ENCODE data around the gene CCR2.
A peak's percentile ranks its signal among the peaks of the same experiment; 100 is the strongest.

The CCR2 gene

DNA sequence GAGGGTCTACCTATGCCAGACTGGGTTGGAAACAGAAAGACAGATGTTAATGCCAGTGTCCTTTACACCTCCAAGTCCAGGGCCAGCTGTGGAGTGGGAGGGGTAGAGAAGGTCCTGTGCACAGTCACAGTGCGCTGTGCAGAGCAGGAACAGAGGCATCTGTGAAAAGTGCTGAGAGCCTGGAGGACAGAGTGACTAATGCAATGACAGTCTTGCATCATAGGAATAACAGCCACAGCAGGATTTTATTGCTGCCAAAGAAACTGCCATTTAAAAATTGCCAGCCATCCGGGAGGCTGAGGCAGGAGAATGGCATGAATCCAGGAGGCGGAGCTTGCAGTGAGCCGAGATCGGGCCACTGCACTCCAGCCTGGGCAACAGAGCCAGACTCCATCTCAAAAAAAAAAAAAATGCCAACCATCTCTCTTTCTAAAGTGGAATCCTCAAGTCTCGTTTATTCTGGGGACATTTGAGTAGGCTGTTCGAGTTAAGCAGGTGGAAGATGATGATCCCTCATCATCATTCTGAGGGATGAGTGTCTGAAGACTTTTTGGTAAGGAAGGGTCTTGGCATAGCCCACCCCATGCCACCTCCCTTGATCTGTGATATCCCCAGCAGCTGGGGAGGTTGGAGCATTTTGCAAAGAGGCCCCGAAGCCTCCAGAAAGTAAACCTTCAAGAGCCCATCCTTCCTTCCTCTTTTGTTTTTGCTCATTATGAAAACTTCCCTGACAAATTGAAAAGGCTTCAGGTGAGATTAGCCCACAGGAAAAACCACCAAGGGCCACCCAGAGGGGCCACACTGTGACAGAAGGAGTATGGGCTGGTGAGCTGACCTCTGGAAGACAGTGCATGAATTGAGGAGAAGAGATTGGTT is 7.7 kb downstream of the CCR2 start (continued):
- TF ChIP-seq, protein P1, sequence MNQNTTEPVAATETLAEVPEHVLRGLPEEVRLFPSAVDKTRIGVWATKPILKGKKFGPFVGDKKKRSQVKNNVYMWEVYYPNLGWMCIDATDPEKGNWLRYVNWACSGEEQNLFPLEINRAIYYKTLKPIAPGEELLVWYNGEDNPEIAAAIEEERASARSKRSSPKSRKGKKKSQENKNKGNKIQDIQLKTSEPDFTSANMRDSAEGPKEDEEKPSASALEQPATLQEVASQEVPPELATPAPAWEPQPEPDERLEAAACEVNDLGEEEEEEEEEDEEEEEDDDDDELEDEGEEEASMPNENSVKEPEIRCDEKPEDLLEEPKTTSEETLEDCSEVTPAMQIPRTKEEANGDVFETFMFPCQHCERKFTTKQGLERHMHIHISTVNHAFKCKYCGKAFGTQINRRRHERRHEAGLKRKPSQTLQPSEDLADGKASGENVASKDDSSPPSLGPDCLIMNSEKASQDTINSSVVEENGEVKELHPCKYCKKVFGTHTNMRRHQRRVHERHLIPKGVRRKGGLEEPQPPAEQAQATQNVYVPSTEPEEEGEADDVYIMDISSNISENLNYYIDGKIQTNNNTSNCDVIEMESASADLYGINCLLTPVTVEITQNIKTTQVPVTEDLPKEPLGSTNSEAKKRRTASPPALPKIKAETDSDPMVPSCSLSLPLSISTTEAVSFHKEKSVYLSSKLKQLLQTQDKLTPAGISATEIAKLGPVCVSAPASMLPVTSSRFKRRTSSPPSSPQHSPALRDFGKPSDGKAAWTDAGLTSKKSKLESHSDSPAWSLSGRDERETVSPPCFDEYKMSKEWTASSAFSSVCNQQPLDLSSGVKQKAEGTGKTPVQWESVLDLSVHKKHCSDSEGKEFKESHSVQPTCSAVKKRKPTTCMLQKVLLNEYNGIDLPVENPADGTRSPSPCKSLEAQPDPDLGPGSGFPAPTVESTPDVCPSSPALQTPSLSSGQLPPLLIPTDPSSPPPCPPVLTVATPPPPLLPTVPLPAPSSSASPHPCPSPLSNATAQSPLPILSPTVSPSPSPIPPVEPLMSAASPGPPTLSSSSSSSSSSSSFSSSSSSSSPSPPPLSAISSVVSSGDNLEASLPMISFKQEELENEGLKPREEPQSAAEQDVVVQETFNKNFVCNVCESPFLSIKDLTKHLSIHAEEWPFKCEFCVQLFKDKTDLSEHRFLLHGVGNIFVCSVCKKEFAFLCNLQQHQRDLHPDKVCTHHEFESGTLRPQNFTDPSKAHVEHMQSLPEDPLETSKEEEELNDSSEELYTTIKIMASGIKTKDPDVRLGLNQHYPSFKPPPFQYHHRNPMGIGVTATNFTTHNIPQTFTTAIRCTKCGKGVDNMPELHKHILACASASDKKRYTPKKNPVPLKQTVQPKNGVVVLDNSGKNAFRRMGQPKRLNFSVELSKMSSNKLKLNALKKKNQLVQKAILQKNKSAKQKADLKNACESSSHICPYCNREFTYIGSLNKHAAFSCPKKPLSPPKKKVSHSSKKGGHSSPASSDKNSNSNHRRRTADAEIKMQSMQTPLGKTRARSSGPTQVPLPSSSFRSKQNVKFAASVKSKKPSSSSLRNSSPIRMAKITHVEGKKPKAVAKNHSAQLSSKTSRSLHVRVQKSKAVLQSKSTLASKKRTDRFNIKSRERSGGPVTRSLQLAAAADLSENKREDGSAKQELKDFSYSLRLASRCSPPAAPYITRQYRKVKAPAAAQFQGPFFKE (tag by site-specific recombination; IDR thresholded peaks at IDR 0.05; ENCODE audit: borderline replicate concordance) = no peak
- TF ChIP-seq ZNF707 (tag by site-specific recombination; IDR thresholded peaks at IDR 0.05) = no peak
- no peak for TF ChIP-seq HOXC10 (CRISPR knock-in tag; IDR thresholded peaks at IDR 0.05)
- TF ChIP-seq, protein P2, sequence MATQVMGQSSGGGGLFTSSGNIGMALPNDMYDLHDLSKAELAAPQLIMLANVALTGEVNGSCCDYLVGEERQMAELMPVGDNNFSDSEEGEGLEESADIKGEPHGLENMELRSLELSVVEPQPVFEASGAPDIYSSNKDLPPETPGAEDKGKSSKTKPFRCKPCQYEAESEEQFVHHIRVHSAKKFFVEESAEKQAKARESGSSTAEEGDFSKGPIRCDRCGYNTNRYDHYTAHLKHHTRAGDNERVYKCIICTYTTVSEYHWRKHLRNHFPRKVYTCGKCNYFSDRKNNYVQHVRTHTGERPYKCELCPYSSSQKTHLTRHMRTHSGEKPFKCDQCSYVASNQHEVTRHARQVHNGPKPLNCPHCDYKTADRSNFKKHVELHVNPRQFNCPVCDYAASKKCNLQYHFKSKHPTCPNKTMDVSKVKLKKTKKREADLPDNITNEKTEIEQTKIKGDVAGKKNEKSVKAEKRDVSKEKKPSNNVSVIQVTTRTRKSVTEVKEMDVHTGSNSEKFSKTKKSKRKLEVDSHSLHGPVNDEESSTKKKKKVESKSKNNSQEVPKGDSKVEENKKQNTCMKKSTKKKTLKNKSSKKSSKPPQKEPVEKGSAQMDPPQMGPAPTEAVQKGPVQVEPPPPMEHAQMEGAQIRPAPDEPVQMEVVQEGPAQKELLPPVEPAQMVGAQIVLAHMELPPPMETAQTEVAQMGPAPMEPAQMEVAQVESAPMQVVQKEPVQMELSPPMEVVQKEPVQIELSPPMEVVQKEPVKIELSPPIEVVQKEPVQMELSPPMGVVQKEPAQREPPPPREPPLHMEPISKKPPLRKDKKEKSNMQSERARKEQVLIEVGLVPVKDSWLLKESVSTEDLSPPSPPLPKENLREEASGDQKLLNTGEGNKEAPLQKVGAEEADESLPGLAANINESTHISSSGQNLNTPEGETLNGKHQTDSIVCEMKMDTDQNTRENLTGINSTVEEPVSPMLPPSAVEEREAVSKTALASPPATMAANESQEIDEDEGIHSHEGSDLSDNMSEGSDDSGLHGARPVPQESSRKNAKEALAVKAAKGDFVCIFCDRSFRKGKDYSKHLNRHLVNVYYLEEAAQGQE (tag by site-specific recombination; IDR thresholded peaks at IDR 0.05) = no peak
- TF ChIP-seq ZNF768 (tag by site-specific recombination; IDR thresholded peaks at IDR 0.05) = no peak
- TF ChIP-seq ZNF843 (tag by site-specific recombination; IDR thresholded peaks at IDR 0.05) = no peak
- TF ChIP-seq, protein P3, sequence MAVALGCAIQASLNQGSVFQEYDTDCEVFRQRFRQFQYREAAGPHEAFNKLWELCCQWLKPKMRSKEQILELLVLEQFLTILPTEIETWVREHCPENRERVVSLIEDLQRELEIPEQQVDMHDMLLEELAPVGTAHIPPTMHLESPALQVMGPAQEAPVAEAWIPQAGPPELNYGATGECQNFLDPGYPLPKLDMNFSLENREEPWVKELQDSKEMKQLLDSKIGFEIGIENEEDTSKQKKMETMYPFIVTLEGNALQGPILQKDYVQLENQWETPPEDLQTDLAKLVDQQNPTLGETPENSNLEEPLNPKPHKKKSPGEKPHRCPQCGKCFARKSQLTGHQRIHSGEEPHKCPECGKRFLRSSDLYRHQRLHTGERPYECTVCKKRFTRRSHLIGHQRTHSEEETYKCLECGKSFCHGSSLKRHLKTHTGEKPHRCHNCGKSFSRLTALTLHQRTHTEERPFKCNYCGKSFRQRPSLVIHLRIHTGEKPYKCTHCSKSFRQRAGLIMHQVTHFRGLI (tag by site-specific recombination; IDR thresholded peaks at IDR 0.05) = no peak
- TF ChIP-seq, protein P4, sequence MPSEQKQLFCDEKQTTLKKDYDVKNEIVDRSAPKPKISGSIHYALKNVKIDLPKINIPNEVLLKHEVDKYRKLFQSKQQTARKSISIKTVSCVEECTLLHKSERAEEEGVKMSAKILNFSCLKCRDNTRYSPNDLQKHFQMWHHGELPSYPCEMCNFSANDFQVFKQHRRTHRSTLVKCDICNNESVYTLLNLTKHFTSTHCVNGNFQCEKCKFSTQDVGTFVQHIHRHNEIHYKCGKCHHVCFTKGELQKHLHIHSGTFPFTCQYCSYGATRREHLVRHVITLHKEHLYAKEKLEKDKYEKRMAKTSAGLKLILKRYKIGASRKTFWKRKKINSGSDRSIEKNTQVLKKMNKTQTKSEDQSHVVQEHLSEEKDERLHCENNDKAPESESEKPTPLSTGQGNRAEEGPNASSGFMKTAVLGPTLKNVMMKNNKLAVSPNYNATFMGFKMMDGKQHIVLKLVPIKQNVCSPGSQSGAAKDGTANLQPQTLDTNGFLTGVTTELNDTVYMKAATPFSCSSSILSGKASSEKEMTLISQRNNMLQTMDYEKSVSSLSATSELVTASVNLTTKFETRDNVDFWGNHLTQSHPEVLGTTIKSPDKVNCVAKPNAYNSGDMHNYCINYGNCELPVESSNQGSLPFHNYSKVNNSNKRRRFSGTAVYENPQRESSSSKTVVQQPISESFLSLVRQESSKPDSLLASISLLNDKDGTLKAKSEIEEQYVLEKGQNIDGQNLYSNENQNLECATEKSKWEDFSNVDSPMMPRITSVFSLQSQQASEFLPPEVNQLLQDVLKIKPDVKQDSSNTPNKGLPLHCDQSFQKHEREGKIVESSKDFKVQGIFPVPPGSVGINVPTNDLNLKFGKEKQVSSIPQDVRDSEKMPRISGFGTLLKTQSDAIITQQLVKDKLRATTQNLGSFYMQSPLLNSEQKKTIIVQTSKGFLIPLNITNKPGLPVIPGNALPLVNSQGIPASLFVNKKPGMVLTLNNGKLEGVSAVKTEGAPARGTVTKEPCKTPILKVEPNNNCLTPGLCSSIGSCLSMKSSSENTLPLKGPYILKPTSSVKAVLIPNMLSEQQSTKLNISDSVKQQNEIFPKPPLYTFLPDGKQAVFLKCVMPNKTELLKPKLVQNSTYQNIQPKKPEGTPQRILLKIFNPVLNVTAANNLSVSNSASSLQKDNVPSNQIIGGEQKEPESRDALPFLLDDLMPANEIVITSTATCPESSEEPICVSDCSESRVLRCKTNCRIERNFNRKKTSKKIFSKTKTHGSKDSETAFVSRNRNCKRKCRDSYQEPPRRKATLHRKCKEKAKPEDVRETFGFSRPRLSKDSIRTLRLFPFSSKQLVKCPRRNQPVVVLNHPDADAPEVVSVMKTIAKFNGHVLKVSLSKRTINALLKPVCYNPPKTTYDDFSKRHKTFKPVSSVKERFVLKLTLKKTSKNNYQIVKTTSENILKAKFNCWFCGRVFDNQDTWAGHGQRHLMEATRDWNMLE (tag by site-specific recombination; conservative IDR thresholded peaks at IDR 0.05; ENCODE audit: low read depth) = 0 out of 2 replicates have a peak, but pooled peaks have one; percentile 46
- TF ChIP-seq ZNF302 (tag by site-specific recombination; IDR thresholded peaks at IDR 0.05; ENCODE audit: low read depth) = no peak
- no peak for TF ChIP-seq ZNF514 (tag by site-specific recombination; IDR thresholded peaks at IDR 0.05)
- no peak for TF ChIP-seq WT1 (tag by site-specific recombination; IDR thresholded peaks at IDR 0.05)
- no peak for TF ChIP-seq SETDB1 (IDR thresholded peaks at IDR 0.05; ENCODE audit: insufficient read length, low read length)
- TF ChIP-seq ZNF549 (tag by site-specific recombination; IDR thresholded peaks at IDR 0.05) = no peak
- TF ChIP-seq, protein P5, sequence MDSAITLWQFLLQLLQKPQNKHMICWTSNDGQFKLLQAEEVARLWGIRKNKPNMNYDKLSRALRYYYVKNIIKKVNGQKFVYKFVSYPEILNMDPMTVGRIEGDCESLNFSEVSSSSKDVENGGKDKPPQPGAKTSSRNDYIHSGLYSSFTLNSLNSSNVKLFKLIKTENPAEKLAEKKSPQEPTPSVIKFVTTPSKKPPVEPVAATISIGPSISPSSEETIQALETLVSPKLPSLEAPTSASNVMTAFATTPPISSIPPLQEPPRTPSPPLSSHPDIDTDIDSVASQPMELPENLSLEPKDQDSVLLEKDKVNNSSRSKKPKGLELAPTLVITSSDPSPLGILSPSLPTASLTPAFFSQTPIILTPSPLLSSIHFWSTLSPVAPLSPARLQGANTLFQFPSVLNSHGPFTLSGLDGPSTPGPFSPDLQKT (IDR thresholded peaks at IDR 0.05; ENCODE audit: borderline replicate concordance, low read depth, low read length) = no peak
- peak; percentile 75 for TF ChIP-seq SP7 (tag by site-specific recombination; IDR thresholded peaks at IDR 0.05)
- TF ChIP-seq, protein P6, sequence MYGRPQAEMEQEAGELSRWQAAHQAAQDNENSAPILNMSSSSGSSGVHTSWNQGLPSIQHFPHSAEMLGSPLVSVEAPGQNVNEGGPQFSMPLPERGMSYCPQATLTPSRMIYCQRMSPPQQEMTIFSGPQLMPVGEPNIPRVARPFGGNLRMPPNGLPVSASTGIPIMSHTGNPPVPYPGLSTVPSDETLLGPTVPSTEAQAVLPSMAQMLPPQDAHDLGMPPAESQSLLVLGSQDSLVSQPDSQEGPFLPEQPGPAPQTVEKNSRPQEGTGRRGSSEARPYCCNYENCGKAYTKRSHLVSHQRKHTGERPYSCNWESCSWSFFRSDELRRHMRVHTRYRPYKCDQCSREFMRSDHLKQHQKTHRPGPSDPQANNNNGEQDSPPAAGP (tag by site-specific recombination; IDR thresholded peaks at IDR 0.05) = no peak
- TF ChIP-seq, protein P7, sequence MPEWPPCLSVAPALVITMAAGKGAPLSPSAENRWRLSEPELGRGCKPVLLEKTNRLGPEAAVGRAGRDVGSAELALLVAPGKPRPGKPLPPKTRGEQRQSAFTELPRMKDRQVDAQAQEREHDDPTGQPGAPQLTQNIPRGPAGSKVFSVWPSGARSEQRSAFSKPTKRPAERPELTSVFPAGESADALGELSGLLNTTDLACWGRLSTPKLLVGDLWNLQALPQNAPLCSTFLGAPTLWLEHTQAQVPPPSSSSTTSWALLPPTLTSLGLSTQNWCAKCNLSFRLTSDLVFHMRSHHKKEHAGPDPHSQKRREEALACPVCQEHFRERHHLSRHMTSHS (tag by site-specific recombination; IDR thresholded peaks at IDR 0.05) = no peak
- TF ChIP-seq HOXA7 (CRISPR knock-in tag; IDR thresholded peaks at IDR 0.05; ENCODE audit: borderline replicate concordance) = no peak
- TF ChIP-seq ZNF654 (tag by site-specific recombination; IDR thresholded peaks at IDR 0.05; ENCODE audit: low read depth) = no peak

All from HEK293 (cell line).